Aorta (tissue), 5 donors: ENCODE measurements around the gene SRSF9. TPM values are rescaled to one million over a fixed set of nuclear protein-coding genes. Genes with fewer than 3 reads are reported as not detected.

Experiments
- ATAC-seq: fragments of 200-7000 bp; cut with Tn5 transposase; one replicate; pipeline ENCODE4 v1.9.1; 2022; ENCODE audit warnings: moderate library complexity; ENCODE audit not compliant: low FRiP score
- DNase-seq, 2 donors: peaks; one replicate each; pipeline ENCODE4 v3.0.0-alpha.2; 2020
- H3K27ac ChIP-seq, 2 donors: one replicate each; pipeline ENCODE4 v1.5.1; 2013; ENCODE audit warnings: low read length in 2 of 2, mild to moderate bottlenecking in 2 of 2, moderate library complexity in 2 of 2, control low read depth in 1 of 2, inconsistent platforms in 1 of 2, low read depth in 1 of 2
- H3K27me3 ChIP-seq, 2 donors: one replicate each; pipeline ENCODE4 v1.6.1; 2013; ENCODE audit warnings: control low read depth in 1 of 2, low read length in 1 of 2, mild to moderate bottlenecking in 1 of 2, moderate library complexity in 1 of 2; ENCODE audit not compliant: insufficient read depth in 2 of 2, control insufficient read depth in 1 of 2
- H3K36me3 ChIP-seq, 2 donors: one replicate each; pipeline ENCODE4 v1.6.1; 2013; ENCODE audit warnings: control low read depth in 1 of 2, low read length in 1 of 2, mild to moderate bottlenecking in 1 of 2; ENCODE audit not compliant: insufficient read depth in 2 of 2, control insufficient read depth in 1 of 2
- H3K4me1 ChIP-seq, 2 donors: one replicate each; pipeline ENCODE4 v1.6.1; 2013; ENCODE audit warnings: low read length in 2 of 2, control low read depth in 1 of 2, mild to moderate bottlenecking in 1 of 2, moderate library complexity in 1 of 2; ENCODE audit not compliant: insufficient read depth in 2 of 2, control insufficient read depth in 1 of 2
- H3K4me3 ChIP-seq, 2 donors: one replicate each; pipeline ENCODE4 v1.5.1; 2013; ENCODE audit warnings: low read length in 2 of 2, control low read depth in 1 of 2, mild to moderate bottlenecking in 1 of 2
- H3K9me3 ChIP-seq: one replicate; pipeline ENCODE4 v1.6.1; 2013; ENCODE audit warnings: mild to moderate bottlenecking, low read length; ENCODE audit not compliant: control insufficient read depth
- WGBS, 2 donors: extraction: QIAGEN DNeasy Blood & Tissue Kit; methylation state at CpG; one replicate each; pipeline ENCODE4 v1.1.7; 2013; 5-methylcytosine and 5-hydroxymethylcytosine counted together
- intact Hi-C, 2 donors: fragments of 100-400 bp; cut with DNase I; formaldehyde crosslinking; loops; one replicate each; pipeline versions ENCODE4 v1.14.2 to v1.15.0; 2022
- polyA plus RNA-seq, 2 donors: library from polyadenylated mRNA; stranded (reverse); fragments of 200-250 nt; gene quantifications; one replicate each; pipeline ENCODE4 v1.2.3, GENCODE V29; 2013
- total RNA-seq, 2 donors: library from RNA; stranded (reverse); fragmentation: NEBNext Ultra II Directional; extraction: Animal tissue kit (Norgen Biotek cat#: 25700); gene quantifications; one replicate each; pipeline ENCODE4 v1.2.1, GENCODE V29; 2021
- donor health status: healthy with polysubstance abuse.
- donor health status: Bipolar disorder and iron deficiency.
- donor health status: DM: no; HTN: no; CAD: no.
- donor health status: DM: no; HTN: no; CAD: no.
- donor health status: DM: yes; HTN: yes; CAD: no.

The SRSF9 gene
- total and polyA plus RNA-seq, 4 donors = 77.5 to 96.6 (median 93.5) TPM

DNA sequence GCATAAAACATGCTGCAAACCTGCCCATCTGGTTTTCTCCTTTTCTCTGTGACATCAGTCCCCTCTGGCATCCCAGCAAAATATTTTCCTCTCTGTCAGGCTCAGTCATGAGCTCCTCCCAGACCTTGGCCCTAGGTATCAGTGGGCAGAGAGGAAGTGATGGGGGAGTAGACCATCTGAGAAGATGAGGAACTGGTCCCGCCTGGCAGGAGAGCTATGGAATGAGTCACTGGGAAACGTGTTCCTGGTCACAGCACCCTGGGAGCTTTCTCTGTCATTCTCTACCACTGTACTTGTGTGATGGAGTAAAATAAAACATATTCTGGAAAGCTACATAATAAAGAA, 5.0 kb upstream of the SRSF9 start:
- Histone ChIP-seq H3K4me1 (no peaks in the 10 kb centered on the region), H3K36me3 (no peaks in the 10 kb centered on the region), H3K27ac (no peak overlapping the region), H3K9me3 (no peaks in the 10 kb centered on the region), H3K4me3 (no peak overlapping the region), H3K27me3 (no peaks in the 10 kb centered on the region)
- intact Hi-C loops = no loop called here
- no peak for ATAC-seq
- 2 to 4% methylated on average over 2 of the region's 2 CpGs for whole genome bisulfite sequencing, 2 donors
- peak in 1 of 2 donors; percentile 73 for DNase-seq

DNA sequence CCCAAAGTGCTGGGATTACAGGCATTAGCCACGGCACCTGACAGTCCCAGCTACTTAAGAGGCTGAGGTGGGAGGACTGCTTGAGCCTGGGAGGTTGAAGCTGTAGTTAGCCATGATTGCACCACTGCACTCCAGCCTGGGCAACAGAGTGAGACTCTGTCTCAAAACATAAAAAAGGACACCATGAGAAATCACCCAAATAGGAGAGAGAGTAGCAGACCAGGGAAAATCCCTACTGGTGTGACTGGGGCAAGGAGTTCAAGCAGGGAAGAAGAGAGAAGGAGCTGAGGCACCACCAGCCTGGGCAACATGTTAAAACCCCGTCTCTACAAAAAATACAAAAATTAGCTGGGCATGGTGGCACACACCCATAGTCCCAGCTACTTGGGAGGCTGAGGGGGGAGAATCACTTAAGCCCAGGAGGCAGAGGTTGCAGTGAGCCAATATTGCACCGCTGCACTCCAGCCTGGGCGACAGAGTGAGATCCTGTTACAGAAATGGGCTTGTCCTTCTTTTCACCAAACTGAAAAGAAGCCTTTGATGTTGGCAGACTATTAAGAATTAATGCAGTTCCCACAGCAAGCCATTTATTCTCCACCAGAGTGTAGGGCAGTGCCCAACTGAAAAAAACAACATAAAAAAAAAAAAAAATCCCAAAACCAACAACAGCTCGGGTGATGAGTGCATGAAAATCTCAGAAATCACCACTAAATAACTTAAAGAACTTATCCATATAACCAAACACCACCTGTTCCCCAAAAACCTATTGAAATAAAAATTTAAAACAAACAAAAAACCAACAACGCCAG, 4.5 kb upstream of the SRSF9 start:
- Histone ChIP-seq H3K27ac (no peak overlapping the region), H3K9me3 (no peaks in the 10 kb centered on the region), H3K36me3 (no peaks in the 10 kb centered on the region), H3K27me3 (no peaks in the 10 kb centered on the region), H3K4me3 (no peak overlapping the region), H3K4me1 (no peaks in the 10 kb centered on the region)
- intact Hi-C loops = no loop called here
- DNase-seq = no peak
- no peak for ATAC-seq
- 68% methylated on average over 6 of the region's 6 CpGs for WGBS, 2 donors

DNA sequence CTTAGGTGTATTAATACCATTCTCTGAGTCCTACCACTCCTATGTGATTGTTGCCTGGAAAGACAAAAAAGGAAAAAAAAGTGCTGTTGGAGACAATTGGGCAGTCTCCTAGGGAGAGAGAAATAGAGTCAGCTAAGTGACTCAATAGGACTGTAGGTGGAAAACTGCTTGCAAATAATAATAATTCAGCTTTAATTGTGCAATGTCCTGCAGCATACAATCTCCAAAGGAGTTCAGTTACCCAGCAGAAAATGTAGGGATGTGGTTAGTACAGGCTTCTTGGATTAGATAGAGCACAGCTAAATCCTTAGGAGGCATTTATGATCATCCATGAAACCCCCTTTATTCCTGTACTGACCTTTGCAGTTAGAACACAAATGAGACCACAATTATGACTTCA, 3.0 kb upstream of the SRSF9 start:
- intact Hi-C loops = no loop called here
- Histone ChIP-seq H3K9me3 (no peaks in the 10 kb centered on the region), H3K27me3 (no peaks in the 10 kb centered on the region), H3K36me3 (no peaks in the 10 kb centered on the region), H3K4me3 (no peak overlapping the region), H3K4me1 (no peaks in the 10 kb centered on the region), H3K27ac (no peak overlapping the region)
- DNase-seq (no peak), ATAC-seq (no peak)

DNA sequence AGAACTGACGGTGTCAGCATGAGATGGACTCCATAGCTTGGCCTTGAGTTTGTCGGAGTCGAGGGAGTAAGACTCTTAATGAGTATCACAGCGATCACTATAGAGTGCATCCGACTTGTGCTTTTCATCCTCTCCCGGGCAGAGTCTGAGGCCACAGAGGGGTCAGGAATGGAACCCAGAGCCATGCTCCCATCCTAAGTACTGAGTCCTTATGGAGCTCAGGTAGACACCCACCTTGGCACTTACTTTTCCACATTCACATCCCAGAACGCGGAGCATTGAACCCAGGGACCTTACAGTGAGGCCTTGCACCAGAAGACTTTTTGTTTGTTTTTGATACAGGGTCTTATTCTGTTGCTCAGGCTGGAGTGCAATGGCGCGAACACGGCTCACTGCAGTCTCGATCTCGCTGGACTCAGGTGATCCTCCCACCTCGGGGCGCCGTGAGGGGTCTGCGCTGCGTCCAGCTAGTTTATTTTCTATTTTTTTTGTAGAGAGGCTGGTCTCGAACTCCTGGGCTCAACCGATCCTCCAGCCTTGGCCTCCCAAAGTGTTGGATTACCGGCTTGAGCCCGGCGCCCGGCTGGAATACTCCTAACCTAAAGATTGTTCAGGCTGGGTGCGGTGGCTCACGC, 719 bp upstream of the SRSF9 start:
- no peak for ATAC-seq
- WGBS, 2 donors = 68 to 71% methylated on average over 26 of the region's 26 CpGs
- intact Hi-C loops = loop anchor here in 1 of 2 donors (2.0 kb wide), 1 partner anchor 59 kb away; the partner anchor contains the start of gene COQ5

GRCh38 chr12:120468821-120469449, 613 bp downstream of the SRSF9 start:
- Histone ChIP-seq H3K36me3 (peaks cover 0 to under 1% of the 10 kb centered on the region in 2 donors), H3K9me3 (no peaks in the 10 kb centered on the region), H3K4me3 (peak overlapping the region; percentile 92 to 93), H3K4me1 (no peaks in the 10 kb centered on the region), H3K27ac (peak overlapping the region in 1 of 2 donors; percentile 94), H3K27me3 (no peaks in the 10 kb centered on the region)
- intact Hi-C loops = no loop called here
- ATAC-seq (peak; percentile 52), DNase-seq (peak; percentile 57 to 82)
- 0 to 1% methylated on average over 48 to 57 of the region's 57 CpGs for WGBS, 2 donors

More for the DNA sequence above, 719 bp upstream of the SRSF9 start:
- Histone ChIP-seq H3K9me3 (no peaks in the 10 kb centered on the region), H3K4me3 (peak overlapping the region; percentile 36 to 46), H3K4me1 (no peaks in the 10 kb centered on the region), H3K36me3 (no peaks in the 10 kb centered on the region), H3K27ac (peak overlapping the region in 1 of 2 donors; percentile 30), H3K27me3 (no peaks in the 10 kb centered on the region)
- DNase-seq = peak in 1 of 2 donors; percentile 41

DNA sequence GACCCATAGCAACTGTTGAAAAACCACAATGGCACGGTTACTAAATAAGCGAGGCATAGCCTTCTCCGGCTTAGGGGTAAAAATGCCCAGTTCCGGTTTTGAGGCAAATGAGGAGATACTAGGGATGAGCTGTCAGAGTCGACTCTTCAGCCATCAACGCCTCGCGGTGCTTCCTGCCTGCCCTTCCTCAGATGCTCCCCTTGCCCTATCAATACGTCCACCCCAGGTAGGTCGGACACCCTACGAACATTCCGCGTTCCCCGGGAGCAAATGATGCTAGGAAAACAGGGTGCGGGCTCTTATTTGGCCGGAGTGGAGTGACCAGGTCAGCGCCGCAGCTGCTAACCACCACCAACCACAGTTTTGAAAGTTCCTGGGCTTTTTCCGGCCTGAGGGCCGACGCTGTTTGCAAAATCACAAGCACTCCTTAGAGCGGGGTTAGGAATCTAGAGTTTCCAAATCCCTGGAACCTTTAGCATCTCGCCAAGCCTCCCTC, 1.2 kb downstream of the SRSF9 start:
- 1 to 2% methylated on average over 23 of the region's 23 CpGs for WGBS, 2 donors
- intact Hi-C loops = no loop called here

DNA sequence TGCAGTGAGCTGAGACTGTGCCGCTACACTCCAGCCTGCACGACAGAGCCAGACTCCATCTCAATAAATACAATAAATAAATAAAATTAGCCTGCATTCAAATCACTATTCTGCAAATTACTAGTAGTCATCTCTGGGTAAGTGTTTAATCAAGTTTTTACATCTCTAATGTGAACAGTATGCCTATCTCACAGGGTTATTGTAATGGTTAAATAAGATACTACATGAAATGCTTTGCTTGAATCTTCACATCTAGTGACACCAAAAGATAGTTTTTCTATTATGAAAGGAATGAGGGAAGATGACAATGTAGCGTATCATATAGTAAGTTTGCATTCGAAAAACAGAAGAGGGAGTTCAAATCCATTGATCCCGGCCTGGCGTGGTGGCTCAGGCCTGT, 2.1 kb downstream of the SRSF9 start:
- Histone ChIP-seq H3K9me3 (no peaks in the 10 kb centered on the region), H3K4me1 (no peaks in the 10 kb centered on the region), H3K4me3 (no peak overlapping the region), H3K36me3 (peaks cover 8 to 9% of the 10 kb centered on the region in 2 donors), H3K27ac (no peak overlapping the region), H3K27me3 (no peaks in the 10 kb centered on the region)
- intact Hi-C loops = no loop called here
- 91 to 93% methylated on average over 6 of the region's 6 CpGs for WGBS, 2 donors
- DNase-seq (no peak), ATAC-seq (no peak)

More for the DNA sequence above, 1.2 kb downstream of the SRSF9 start:
- H3K4me1 ChIP-seq = no peaks in the 10 kb centered on the region
- peak overlapping the region; percentile 92 to 93 for H3K4me3 ChIP-seq
- H3K27me3 ChIP-seq = no peaks in the 10 kb centered on the region
- peaks cover 2 to 4% of the 10 kb centered on the region in 2 donors for H3K36me3 ChIP-seq
- ATAC-seq (peak; percentile 1), DNase-seq (peak; percentile 52 to 78)
- H3K27ac ChIP-seq = peak overlapping the region in 1 of 2 donors; percentile 94
- H3K9me3 ChIP-seq = no peaks in the 10 kb centered on the region

DNA sequence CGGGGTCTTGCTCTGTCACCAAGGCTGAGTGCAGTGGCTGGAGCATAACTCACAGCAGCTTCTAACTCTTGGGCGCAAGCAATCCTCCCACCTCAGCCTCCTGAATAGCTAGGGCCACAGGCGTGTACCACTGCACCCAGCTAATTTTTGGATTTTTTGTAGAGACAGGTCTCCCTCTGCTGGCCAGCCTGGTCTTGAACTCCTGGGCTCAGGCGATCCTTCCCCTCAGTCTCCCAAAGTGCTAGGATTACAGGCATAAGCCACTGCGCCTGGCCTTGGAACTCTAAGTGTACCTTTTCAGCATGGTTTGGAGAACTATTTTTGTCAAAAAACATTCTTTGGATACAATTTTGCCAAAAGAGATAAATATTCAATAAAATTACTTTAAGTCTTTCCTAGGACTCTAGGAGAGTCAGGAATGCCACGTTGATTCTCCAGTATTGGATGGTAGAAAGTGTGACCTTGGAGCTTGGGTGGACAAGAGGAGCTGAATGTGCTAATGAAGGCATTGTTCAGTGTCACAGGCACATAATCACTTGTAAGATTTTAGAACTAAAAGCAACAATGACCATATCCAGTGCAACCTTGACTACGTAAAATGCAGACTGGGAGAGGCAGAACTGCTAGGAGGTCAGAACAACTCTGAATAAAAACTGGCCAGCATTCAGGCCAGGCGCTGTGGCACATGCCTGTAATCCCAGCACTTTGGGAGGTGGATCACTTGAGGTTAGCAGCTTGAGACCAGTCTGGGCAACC, 2.8 kb downstream of the SRSF9 start:
- H3K9me3 ChIP-seq = no peaks in the 10 kb centered on the region
- no peaks in the 10 kb centered on the region for H3K4me1 ChIP-seq
- H3K36me3 ChIP-seq = peaks cover 8 to 10% of the 10 kb centered on the region in 2 donors
- DNase-seq (no peak), ATAC-seq (no peak)
- H3K4me3 ChIP-seq = no peak overlapping the region
- WGBS, 2 donors = 49 to 52% methylated on average over 8 of the region's 8 CpGs
- intact Hi-C loops = no loop called here
- no peak overlapping the region for H3K27ac ChIP-seq
- no peaks in the 10 kb centered on the region for H3K27me3 ChIP-seq
